ENCODE measurements around the gene NXN.
"Not testable (repeated sequence)": the region's sequence is repeated elsewhere in the genome, so short reads cannot be mapped to it uniquely, and the experiment has no call there.

The NXN gene

DNA sequence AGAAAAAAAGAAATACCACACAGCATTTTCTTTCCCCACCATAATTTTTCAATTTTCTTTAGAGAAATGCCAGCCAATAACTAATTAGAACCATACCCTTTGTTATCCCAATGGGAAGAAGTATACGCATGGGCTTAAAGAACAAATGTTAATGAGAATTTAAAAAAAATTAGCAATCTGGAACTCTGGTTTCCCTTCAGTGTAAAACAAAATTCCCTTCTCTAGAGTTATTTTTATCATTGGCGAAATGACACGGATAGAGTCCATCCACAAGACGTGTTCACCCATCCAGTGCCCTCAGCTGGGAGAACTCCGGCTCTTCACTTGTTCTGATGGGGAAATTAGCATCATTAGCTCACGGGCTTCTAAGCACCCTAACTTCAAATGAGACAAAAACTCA, 3.3 kb downstream of the NXN start:
- Histone ChIP-seq H3K9me3 (ENCODE audit: control insufficient read depth, insufficient read depth, low read length) (no peaks in the 10 kb centered on the region), H4K20me1 (ENCODE audit: control insufficient read depth, insufficient read depth, low read depth, low read length) (no peaks in the 10 kb centered on the region), H3K9me2 (replicated peaks; ENCODE audit: control insufficient read depth, low read length) (no peaks in the 10 kb centered on the region), H3K79me2 (ENCODE audit: control insufficient read depth, low read length) (no peaks in the 10 kb centered on the region), H3K4me1 (ENCODE audit: control insufficient read depth, low read length) (peaks cover 20% of the 10 kb centered on the region), H3K4me3 (ENCODE audit: low read length) (no peak overlapping the region), H3F3A (ENCODE audit: control insufficient read depth, insufficient read depth) (peaks cover 11% of the 10 kb centered on the region), H3K27me3 (ENCODE audit: control insufficient read depth, low read length) (peaks cover 22% of the 10 kb centered on the region), H3K27ac (ENCODE audit: low read depth, low read length) (no peak overlapping the region), H3K4me2 (ENCODE audit: low read length) (no peak overlapping the region), H3K36me3 (ENCODE audit: control insufficient read depth, low read length) (no peaks in the 10 kb centered on the region)
- TF ChIP-seq CTCF (IDR thresholded peaks at IDR 0.05; ENCODE audit: low read depth, low read length, poor library complexity, severe bottlenecking) (no peak), EZH2phosphoT487 (IDR thresholded peaks at IDR 0.05; ENCODE audit: borderline replicate concordance, low read length) (no peak)

- Histone ChIP-seq H4K20me1 (ENCODE audit: control insufficient read depth, insufficient read depth, low read depth, low read length) (no peaks in the 10 kb centered on the region), H3K27me3 (ENCODE audit: control insufficient read depth, low read length) (peaks cover 22% of the 10 kb centered on the region), H3K4me3 (ENCODE audit: low read length) (no peak overlapping the region), H3K9me2 (replicated peaks; ENCODE audit: control insufficient read depth, low read length) (no peaks in the 10 kb centered on the region), H3K4me1 (ENCODE audit: control insufficient read depth, low read length) (peaks cover 12% of the 10 kb centered on the region), H3K4me2 (ENCODE audit: low read length) (no peak overlapping the region), H3K36me3 (ENCODE audit: control insufficient read depth, low read length) (no peaks in the 10 kb centered on the region), H3F3A (ENCODE audit: control insufficient read depth, insufficient read depth) (peaks cover 4% of the 10 kb centered on the region), H3K79me2 (ENCODE audit: control insufficient read depth, low read length) (no peaks in the 10 kb centered on the region), H3K9me3 (ENCODE audit: control insufficient read depth, insufficient read depth, low read length) (no peaks in the 10 kb centered on the region), H3K27ac (ENCODE audit: low read depth, low read length) (no peak overlapping the region)
- no peak for TF ChIP-seq EZH2phosphoT487 (IDR thresholded peaks at IDR 0.05; ENCODE audit: borderline replicate concordance, low read length)
- TF ChIP-seq CTCF (IDR thresholded peaks at IDR 0.05; ENCODE audit: low read depth, low read length, poor library complexity, severe bottlenecking): no peak
Measured at GRCh38 chr17:975371-975915, 4.1 kb downstream of the NXN start.

GRCh38 chr17:974778-975177, 4.8 kb downstream of the NXN start:
- H3K4me2 ChIP-seq (ENCODE audit: low read length); H3F3A ChIP-seq (ENCODE audit: control insufficient read depth, insufficient read depth); H3K9me3 ChIP-seq (ENCODE audit: control insufficient read depth, insufficient read depth, low read length); H4K20me1 ChIP-seq (ENCODE audit: control insufficient read depth, insufficient read depth, low read depth, low read length); H3K4me1 ChIP-seq (ENCODE audit: control insufficient read depth, low read length); H3K9me2 ChIP-seq (replicated peaks; ENCODE audit: control insufficient read depth, low read length); H3K79me2 ChIP-seq (ENCODE audit: control insufficient read depth, low read length); H3K36me3 ChIP-seq (ENCODE audit: control insufficient read depth, low read length); H3K4me3 ChIP-seq (ENCODE audit: low read length); H3K27ac ChIP-seq (ENCODE audit: low read depth, low read length): not testable (repeated sequence)
- H3K27me3 ChIP-seq (ENCODE audit: control insufficient read depth, low read length): peaks cover 22% of the 10 kb centered on the region

- no peaks in the 10 kb centered on the region for H3K36me3 ChIP-seq (ENCODE audit: control insufficient read depth, low read length)
Measured at GRCh38 chr17:973053-973452, 6.5 kb downstream of the NXN start.

GRCh38 chr17:971861-972260, 7.7 kb downstream of the NXN start:
- H3F3A ChIP-seq (ENCODE audit: control insufficient read depth, insufficient read depth); H3K9me3 ChIP-seq (ENCODE audit: control insufficient read depth, insufficient read depth, low read length); H3K4me3 ChIP-seq (ENCODE audit: low read length); H3K9me2 ChIP-seq (replicated peaks; ENCODE audit: control insufficient read depth, low read length); H3K4me1 ChIP-seq (ENCODE audit: control insufficient read depth, low read length); H3K36me3 ChIP-seq (ENCODE audit: control insufficient read depth, low read length); H4K20me1 ChIP-seq (ENCODE audit: control insufficient read depth, insufficient read depth, low read depth, low read length); H3K79me2 ChIP-seq (ENCODE audit: control insufficient read depth, low read length); H3K27ac ChIP-seq (ENCODE audit: low read depth, low read length); H3K27me3 ChIP-seq (ENCODE audit: control insufficient read depth, low read length); H3K4me2 ChIP-seq (ENCODE audit: low read length): not testable (repeated sequence)

More at GRCh38 chr17:973053-973452, 6.5 kb downstream of the NXN start:
- Histone ChIP-seq H3K4me3 (ENCODE audit: low read length) (no peak overlapping the region), H3K9me3 (ENCODE audit: control insufficient read depth, insufficient read depth, low read length) (no peaks in the 10 kb centered on the region), H3K27me3 (ENCODE audit: control insufficient read depth, low read length) (peaks cover 14% of the 10 kb centered on the region), H3K4me1 (ENCODE audit: control insufficient read depth, low read length) (no peaks in the 10 kb centered on the region), H3K4me2 (ENCODE audit: low read length) (no peak overlapping the region), H3K79me2 (ENCODE audit: control insufficient read depth, low read length) (no peaks in the 10 kb centered on the region), H4K20me1 (ENCODE audit: control insufficient read depth, insufficient read depth, low read depth, low read length) (no peaks in the 10 kb centered on the region), H3K9me2 (replicated peaks; ENCODE audit: control insufficient read depth, low read length) (no peaks in the 10 kb centered on the region), H3K27ac (ENCODE audit: low read depth, low read length) (no peak overlapping the region), H3F3A (ENCODE audit: control insufficient read depth, insufficient read depth) (no peaks in the 10 kb centered on the region)
- TF ChIP-seq CTCF (IDR thresholded peaks at IDR 0.05; ENCODE audit: low read depth, low read length, poor library complexity, severe bottlenecking): no peak
